Measurements from ENCODE around the gene IGSF9B.

IGSF9B gene

GRCh38 chr11:133983660-133984316 lies 27.0 kb upstream of the IGSF9B start:
- H3K27ac ChIP-seq (ENCODE audit: low read length): no peak overlapping the region
- H3K36me3 ChIP-seq (ENCODE audit: control insufficient read depth in 1 of 2, insufficient read depth in 2 of 2, low read length in 2 of 2): no peaks in the 10 kb centered on the region
- no peaks in the 10 kb centered on the region for H3K27me3 ChIP-seq (ENCODE audit: low read depth, low read length)
- no peaks in the 10 kb centered on the region for H3K9me3 ChIP-seq (ENCODE audit: control insufficient read depth in 1 of 2, low read length in 2 of 2)
- no peaks in the 10 kb centered on the region for H3K4me1 ChIP-seq (ENCODE audit: control insufficient read depth in 1 of 2, insufficient read depth in 2 of 2, low read length in 2 of 2)
- no peak overlapping the region for H3K4me3 ChIP-seq (ENCODE audit: low read depth in 1 of 2, low read length in 2 of 2)

GRCh38 chr11:133982876-133983275 lies 26.1 kb upstream of the IGSF9B start:
- Histone ChIP-seq H3K9me3 (ENCODE audit: control insufficient read depth in 1 of 2, low read length in 2 of 2) (no peaks in the 10 kb centered on the region), H3K4me3 (ENCODE audit: low read depth in 1 of 2, low read length in 2 of 2) (no peak overlapping the region), H3K27ac (ENCODE audit: low read length) (no peak overlapping the region), H3K27me3 (ENCODE audit: low read depth, low read length) (no peaks in the 10 kb centered on the region), H3K4me1 (ENCODE audit: control insufficient read depth in 1 of 2, insufficient read depth in 2 of 2, low read length in 2 of 2) (no peaks in the 10 kb centered on the region), H3K36me3 (ENCODE audit: control insufficient read depth in 1 of 2, insufficient read depth in 2 of 2, low read length in 2 of 2) (no peaks in the 10 kb centered on the region)

GRCh38 chr11:133982151-133982550 lies 25.4 kb upstream of the IGSF9B start:
- Histone ChIP-seq H3K27me3 (ENCODE audit: low read depth, low read length) (no peaks in the 10 kb centered on the region), H3K4me3 (ENCODE audit: low read depth in 1 of 2, low read length in 2 of 2) (no peak overlapping the region), H3K4me1 (ENCODE audit: control insufficient read depth in 1 of 2, insufficient read depth in 2 of 2, low read length in 2 of 2) (no peaks in the 10 kb centered on the region), H3K27ac (ENCODE audit: low read length) (no peak overlapping the region), H3K9me3 (ENCODE audit: control insufficient read depth in 1 of 2, low read length in 2 of 2) (no peaks in the 10 kb centered on the region), H3K36me3 (ENCODE audit: control insufficient read depth in 1 of 2, insufficient read depth in 2 of 2, low read length in 2 of 2) (no peaks in the 10 kb centered on the region)

- H3K9me3 ChIP-seq (ENCODE audit: control insufficient read depth in 1 of 2, low read length in 2 of 2): no peaks in the 10 kb centered on the region
- H3K36me3 ChIP-seq (ENCODE audit: control insufficient read depth in 1 of 2, insufficient read depth in 2 of 2, low read length in 2 of 2): no peaks in the 10 kb centered on the region
- H3K27ac ChIP-seq (ENCODE audit: low read length): no peak overlapping the region
- no peaks in the 10 kb centered on the region for H3K4me1 ChIP-seq (ENCODE audit: control insufficient read depth in 1 of 2, insufficient read depth in 2 of 2, low read length in 2 of 2)
- H3K27me3 ChIP-seq (ENCODE audit: low read depth, low read length): no peaks in the 10 kb centered on the region
- H3K4me3 ChIP-seq (ENCODE audit: low read depth in 1 of 2, low read length in 2 of 2): no peak overlapping the region
Measured at GRCh38 chr11:133981156-133981555, 24.4 kb upstream of the IGSF9B start.

GRCh38 chr11:133980665-133981064 lies 23.9 kb upstream of the IGSF9B start:
- no peak overlapping the region for H3K27ac ChIP-seq (ENCODE audit: low read length)
- H3K36me3 ChIP-seq (ENCODE audit: control insufficient read depth in 1 of 2, insufficient read depth in 2 of 2, low read length in 2 of 2): no peaks in the 10 kb centered on the region
- H3K4me1 ChIP-seq (ENCODE audit: control insufficient read depth in 1 of 2, insufficient read depth in 2 of 2, low read length in 2 of 2): no peaks in the 10 kb centered on the region
- no peak overlapping the region for H3K4me3 ChIP-seq (ENCODE audit: low read depth in 1 of 2, low read length in 2 of 2)
- H3K27me3 ChIP-seq (ENCODE audit: low read depth, low read length): no peaks in the 10 kb centered on the region
- no peaks in the 10 kb centered on the region for H3K9me3 ChIP-seq (ENCODE audit: control insufficient read depth in 1 of 2, low read length in 2 of 2)

GRCh38 chr11:133978794-133979193 lies 22.0 kb upstream of the IGSF9B start:
- Histone ChIP-seq H3K4me3 (ENCODE audit: low read depth in 1 of 2, low read length in 2 of 2) (no peak overlapping the region), H3K27me3 (ENCODE audit: low read depth, low read length) (no peaks in the 10 kb centered on the region), H3K36me3 (ENCODE audit: control insufficient read depth in 1 of 2, insufficient read depth in 2 of 2, low read length in 2 of 2) (no peaks in the 10 kb centered on the region), H3K27ac (ENCODE audit: low read length) (no peak overlapping the region), H3K9me3 (ENCODE audit: control insufficient read depth in 1 of 2, low read length in 2 of 2) (no peaks in the 10 kb centered on the region), H3K4me1 (ENCODE audit: control insufficient read depth in 1 of 2, insufficient read depth in 2 of 2, low read length in 2 of 2) (no peaks in the 10 kb centered on the region)

- Histone ChIP-seq H3K4me1 (ENCODE audit: control insufficient read depth in 1 of 2, insufficient read depth in 2 of 2, low read length in 2 of 2) (no peaks in the 10 kb centered on the region), H3K27ac (ENCODE audit: low read length) (no peak overlapping the region), H3K27me3 (ENCODE audit: low read depth, low read length) (no peaks in the 10 kb centered on the region), H3K36me3 (ENCODE audit: control insufficient read depth in 1 of 2, insufficient read depth in 2 of 2, low read length in 2 of 2) (no peaks in the 10 kb centered on the region), H3K9me3 (ENCODE audit: control insufficient read depth in 1 of 2, low read length in 2 of 2) (no peaks in the 10 kb centered on the region), H3K4me3 (ENCODE audit: low read depth in 1 of 2, low read length in 2 of 2) (no peak overlapping the region)
Measured at GRCh38 chr11:133977067-133977677, 20.4 kb upstream of the IGSF9B start.

- Histone ChIP-seq H3K9me3 (ENCODE audit: control insufficient read depth in 1 of 2, low read length in 2 of 2) (no peaks in the 10 kb centered on the region), H3K27ac (ENCODE audit: low read length) (no peak overlapping the region), H3K36me3 (ENCODE audit: control insufficient read depth in 1 of 2, insufficient read depth in 2 of 2, low read length in 2 of 2) (no peaks in the 10 kb centered on the region), H3K4me1 (ENCODE audit: control insufficient read depth in 1 of 2, insufficient read depth in 2 of 2, low read length in 2 of 2) (no peaks in the 10 kb centered on the region), H3K27me3 (ENCODE audit: low read depth, low read length) (no peaks in the 10 kb centered on the region), H3K4me3 (ENCODE audit: low read depth in 1 of 2, low read length in 2 of 2) (no peak overlapping the region)
Measured at GRCh38 chr11:133975488-133975849, 18.7 kb upstream of the IGSF9B start.

GRCh38 chr11:133974836-133975487 lies 18.2 kb upstream of the IGSF9B start:
- no peak overlapping the region for H3K27ac ChIP-seq (ENCODE audit: low read length)
- H3K4me3 ChIP-seq (ENCODE audit: low read depth in 1 of 2, low read length in 2 of 2): no peak overlapping the region
- H3K9me3 ChIP-seq (ENCODE audit: control insufficient read depth in 1 of 2, low read length in 2 of 2): no peaks in the 10 kb centered on the region
- H3K4me1 ChIP-seq (ENCODE audit: control insufficient read depth in 1 of 2, insufficient read depth in 2 of 2, low read length in 2 of 2): no peaks in the 10 kb centered on the region
- H3K36me3 ChIP-seq (ENCODE audit: control insufficient read depth in 1 of 2, insufficient read depth in 2 of 2, low read length in 2 of 2): no peaks in the 10 kb centered on the region
- no peaks in the 10 kb centered on the region for H3K27me3 ChIP-seq (ENCODE audit: low read depth, low read length)

GRCh38 chr11:133971881-133972280 lies 15.1 kb upstream of the IGSF9B start:
- H3K36me3 ChIP-seq (ENCODE audit: control insufficient read depth in 1 of 2, insufficient read depth in 2 of 2, low read length in 2 of 2): no peaks in the 10 kb centered on the region
- H3K27me3 ChIP-seq (ENCODE audit: low read depth, low read length): no peaks in the 10 kb centered on the region

GRCh38 chr11:133969112-133969511 lies 12.3 kb upstream of the IGSF9B start:
- H3K4me3 ChIP-seq (ENCODE audit: low read depth in 1 of 2, low read length in 2 of 2): no peak overlapping the region
- H3K9me3 ChIP-seq (ENCODE audit: control insufficient read depth in 1 of 2, low read length in 2 of 2): no peaks in the 10 kb centered on the region
- peaks cover 0 to 16% of the 10 kb centered on the region in 2 donors for H3K4me1 ChIP-seq (ENCODE audit: control insufficient read depth in 1 of 2, insufficient read depth in 2 of 2, low read length in 2 of 2)
- no peak overlapping the region for H3K27ac ChIP-seq (ENCODE audit: low read length)
- no peaks in the 10 kb centered on the region for H3K36me3 ChIP-seq (ENCODE audit: control insufficient read depth in 1 of 2, insufficient read depth in 2 of 2, low read length in 2 of 2)
- no peaks in the 10 kb centered on the region for H3K27me3 ChIP-seq (ENCODE audit: low read depth, low read length)

More at GRCh38 chr11:133971881-133972280, 15.1 kb upstream of the IGSF9B start:
- no peak overlapping the region for H3K27ac ChIP-seq (ENCODE audit: low read length)
- H3K4me1 ChIP-seq (ENCODE audit: control insufficient read depth in 1 of 2, insufficient read depth in 2 of 2, low read length in 2 of 2): peaks cover 0 to 6% of the 10 kb centered on the region in 2 donors
- H3K4me3 ChIP-seq (ENCODE audit: low read depth in 1 of 2, low read length in 2 of 2): no peak overlapping the region
- no peaks in the 10 kb centered on the region for H3K9me3 ChIP-seq (ENCODE audit: control insufficient read depth in 1 of 2, low read length in 2 of 2)
